Caco-2 (cell line): ENCODE results near the gene VPREB1. TPM values are rescaled to one million over a fixed set of nuclear protein-coding genes. Genes with fewer than 3 reads are reported as not detected.

Experiments
- BruUV-seq: library from RNA; stranded (reverse); fragments of 400-500 nt; replicated peaks from 2 replicates; lab custom pipeline; 2021; lab: Mats Ljungman, UMichigan
- CTCF ChIA-PET: fragments of 300-600 bp; sonication (Branson Sonifier 250); formaldehyde crosslinking; loops from one replicate; lab custom pipeline; 2022; ENCODE audit warnings: antibody characterized with exemption; lab: Charles Lee
- POLR2A ChIA-PET: fragments of 300-600 bp; sonication (Branson Sonifier 250); formaldehyde crosslinking; loops from one replicate; lab custom pipeline; 2022; ENCODE audit warnings: antibody characterized with exemption; lab: Charles Lee
- DNase-seq, 2 experiments: peaks; one replicate each; pipeline versions ENCODE4 v3.0.0 to v3.0.0-alpha.2; 2020 to 2022
- H3K27me3 ChIP-seq: replicated peaks from 2 replicates; pipeline ENCODE4 v1.6.0; 2011; ENCODE audit warnings: low read length; ENCODE audit not compliant: control insufficient read depth, insufficient read depth
- H3K36me3 ChIP-seq: 2 replicates; pipeline ENCODE4 v1.5.1; 2011; ENCODE audit warnings: low read length; ENCODE audit not compliant: control insufficient read depth, insufficient read depth
- H3K4me1 ChIP-seq: fragments of 250-450 bp; sonication (Bioruptor Pico); 2 replicates; pipeline ENCODE4 v1.5.1; 2020; ENCODE audit warnings: mild to moderate bottlenecking
- H3K4me3 ChIP-seq: 2 replicates; pipeline ENCODE4 v1.5.1; 2011; ENCODE audit warnings: low read depth, mild to moderate bottlenecking, control low read depth, low read length
- H3K9me3 ChIP-seq: fragments of 250-450 bp; sonication (Bioruptor Pico); 2 replicates; pipeline ENCODE4 v1.5.1; 2020; ENCODE audit warnings: mild to moderate bottlenecking, moderate library complexity
- H3K27ac Mint-ChIP-seq: one replicate; pipeline ENCODE4 v1.8.0; 2022; ENCODE audit warnings: mixed read lengths; ENCODE audit not compliant: unreplicated experiment
- H3K27me3 Mint-ChIP-seq: one replicate; pipeline ENCODE4 v1.8.0; 2022; ENCODE audit warnings: mixed read lengths; ENCODE audit not compliant: insufficient read depth, unreplicated experiment
- H3K36me3 Mint-ChIP-seq: one replicate; pipeline ENCODE4 v1.8.0; 2022; ENCODE audit warnings: mild to moderate bottlenecking, mixed read lengths; ENCODE audit not compliant: insufficient read depth, unreplicated experiment
- H3K4me1 Mint-ChIP-seq: one replicate; pipeline ENCODE4 v1.8.0; 2022; ENCODE audit warnings: low read depth, mixed read lengths; ENCODE audit not compliant: unreplicated experiment
- H3K4me3 Mint-ChIP-seq: one replicate; pipeline ENCODE4 v1.8.0; 2022; ENCODE audit warnings: mild to moderate bottlenecking, moderate library complexity, mixed read lengths; ENCODE audit not compliant: unreplicated experiment
- H3K9me3 Mint-ChIP-seq: one replicate; pipeline ENCODE4 v1.8.0; 2022; ENCODE audit warnings: mixed read lengths; ENCODE audit not compliant: unreplicated experiment
- CTCF ChIP-seq, 2 experiments: fragments of 200-600 bp in 1 of 2; IDR thresholded peaks; 1 replicate in 1 of 2; 2 replicates in 1 of 2; pipeline versions ENCODE4 v1.5.1 to v1.8.0; 2011 to 2022; ENCODE audit warnings: antibody characterized with exemption in 1 of 2, control low read depth in 1 of 2, inconsistent platforms in 1 of 2, low read depth in 1 of 2, low read length in 1 of 2, mild to moderate bottlenecking in 1 of 2, moderate library complexity in 1 of 2; ENCODE audit not compliant: insufficient read depth in 1 of 2, severe bottlenecking in 1 of 2, unreplicated experiment in 1 of 2
- intact Hi-C: fragments of 100-400 bp; cut with micrococcal nuclease; formaldehyde crosslinking; loops from one replicate; pipeline ENCODE4 v1.10.0; 2022; ENCODE audit not compliant: unreplicated experiment
- total RNA-seq: library from RNA; stranded (reverse); gene quantifications from 2 replicates; pipeline ENCODE4 v1.2.3, GENCODE V29; 2022

Gene VPREB1
- total RNA-seq, 1 experiment from 2014 or later: not detected

GRCh38 chr22:22210375-22210774 is 34.2 kb upstream of the VPREB1 start:
- no peak for TF ChIP-seq CTCF (IDR thresholded peaks at IDR 0.05; ENCODE audit: insufficient read depth in 1 of 2, low read depth in 1 of 2, low read length in 1 of 2, severe bottlenecking in 1 of 2, unreplicated experiment in 1 of 2)
- no peaks in the 10 kb centered on the region for H3K9me3 ChIP-seq
- Mint-ChIP-seq H3K36me3 (no peaks in the 10 kb centered on the region), H3K4me3 (no peak overlapping the region), H3K9me3 (no peaks in the 10 kb centered on the region), H3K27me3 (no peaks in the 10 kb centered on the region), H3K4me1 (peaks cover 7% of the 10 kb centered on the region), H3K27ac (no peak overlapping the region)
- peaks cover 6% of the 10 kb centered on the region; the same call in 1 of the 2 replicates for H3K4me1 ChIP-seq
- POLR2A ChIA-PET: no interaction called here
- DNase-seq: no peak
- BruUV-seq: no TSS peak
- no peak overlapping the region for H3K4me3 ChIP-seq
- intact Hi-C loops: no loop called here
- H3K36me3 ChIP-seq: no peaks in the 10 kb centered on the region
- CTCF ChIA-PET: no interaction called here
- H3K27me3 ChIP-seq: no peaks in the 10 kb centered on the region

GRCh38 chr22:22210889-22211833 is 33.4 kb upstream of the VPREB1 start:
- no peaks in the 10 kb centered on the region for H3K36me3 Mint-ChIP-seq
- H3K27ac Mint-ChIP-seq: no peak overlapping the region
- Histone ChIP-seq H3K9me3 (no peaks in the 10 kb centered on the region), H3K27me3 (no peaks in the 10 kb centered on the region), H3K4me1 (peaks cover 6% of the 10 kb centered on the region; the same call in 1 of the 2 replicates), H3K4me3 (no peak overlapping the region), H3K36me3 (no peaks in the 10 kb centered on the region)
- DNase-seq: no peak
- intact Hi-C loops: no loop called here
- no TSS peak for BruUV-seq
- H3K9me3 Mint-ChIP-seq: no peaks in the 10 kb centered on the region
- CTCF ChIA-PET: no interaction called here
- no peak overlapping the region for H3K4me3 Mint-ChIP-seq
- no peak for TF ChIP-seq CTCF (IDR thresholded peaks at IDR 0.05; ENCODE audit: insufficient read depth in 1 of 2, low read depth in 1 of 2, low read length in 1 of 2, severe bottlenecking in 1 of 2, unreplicated experiment in 1 of 2)
- H3K27me3 Mint-ChIP-seq: no peaks in the 10 kb centered on the region
- POLR2A ChIA-PET: no interaction called here
- H3K4me1 Mint-ChIP-seq: peaks cover 7% of the 10 kb centered on the region

GRCh38 chr22:22213231-22213630 is 31.4 kb upstream of the VPREB1 start:
- ChIA-PET POLR2A (no interaction called here), CTCF (no interaction called here)
- no TSS peak for BruUV-seq
- Mint-ChIP-seq H3K4me3 (no peak overlapping the region), H3K4me1 (peaks cover 7% of the 10 kb centered on the region), H3K27ac (no peak overlapping the region), H3K9me3 (no peaks in the 10 kb centered on the region), H3K36me3 (no peaks in the 10 kb centered on the region), H3K27me3 (no peaks in the 10 kb centered on the region)
- DNase-seq: no peak
- Histone ChIP-seq H3K4me3 (no peak overlapping the region), H3K9me3 (no peaks in the 10 kb centered on the region), H3K4me1 (peaks cover 6% of the 10 kb centered on the region; the same call in 1 of the 2 replicates), H3K36me3 (no peaks in the 10 kb centered on the region), H3K27me3 (no peaks in the 10 kb centered on the region)
- intact Hi-C loops: no loop called here
- TF ChIP-seq CTCF (IDR thresholded peaks at IDR 0.05; ENCODE audit: insufficient read depth in 1 of 2, low read depth in 1 of 2, low read length in 1 of 2, severe bottlenecking in 1 of 2, unreplicated experiment in 1 of 2): no peak
